GM21528 (cell line): Measurements from ENCODE around the gene PTPRS.
"Not testable (repeated sequence)": the region's sequence is repeated elsewhere in the genome, so short reads cannot be mapped to it uniquely, and the experiment has no call there.

ENCODE experiments used
- ATAC-seq: cut with Tn5 transposase; IDR thresholded peaks from one replicate; pipeline ENCODE4 v1.9.1; 2021; ENCODE audit warnings: mild to moderate bottlenecking, moderate library complexity; ENCODE audit not compliant: unreplicated experiment, low FRiP score

Gene PTPRS

DNA sequence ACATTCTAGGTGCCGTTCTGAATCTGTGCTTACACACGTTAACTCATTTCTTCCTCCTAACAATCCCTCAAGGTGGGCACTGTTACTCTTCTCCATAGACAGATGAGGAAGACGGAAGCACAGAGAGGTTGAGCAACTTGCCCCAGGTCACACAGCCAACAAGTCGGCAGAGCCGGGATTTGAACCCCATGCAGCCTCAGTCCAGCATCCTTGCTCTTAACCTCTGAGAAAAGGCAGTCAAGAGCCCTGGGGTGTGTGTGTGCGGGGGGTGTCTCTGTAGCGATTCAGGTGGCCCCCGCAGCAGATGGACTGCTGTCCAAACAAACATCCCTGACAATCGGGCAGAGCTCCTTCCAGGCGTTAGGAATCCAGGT, 6.3 kb downstream of the PTPRS start:
- ATAC-seq = no peak

DNA sequence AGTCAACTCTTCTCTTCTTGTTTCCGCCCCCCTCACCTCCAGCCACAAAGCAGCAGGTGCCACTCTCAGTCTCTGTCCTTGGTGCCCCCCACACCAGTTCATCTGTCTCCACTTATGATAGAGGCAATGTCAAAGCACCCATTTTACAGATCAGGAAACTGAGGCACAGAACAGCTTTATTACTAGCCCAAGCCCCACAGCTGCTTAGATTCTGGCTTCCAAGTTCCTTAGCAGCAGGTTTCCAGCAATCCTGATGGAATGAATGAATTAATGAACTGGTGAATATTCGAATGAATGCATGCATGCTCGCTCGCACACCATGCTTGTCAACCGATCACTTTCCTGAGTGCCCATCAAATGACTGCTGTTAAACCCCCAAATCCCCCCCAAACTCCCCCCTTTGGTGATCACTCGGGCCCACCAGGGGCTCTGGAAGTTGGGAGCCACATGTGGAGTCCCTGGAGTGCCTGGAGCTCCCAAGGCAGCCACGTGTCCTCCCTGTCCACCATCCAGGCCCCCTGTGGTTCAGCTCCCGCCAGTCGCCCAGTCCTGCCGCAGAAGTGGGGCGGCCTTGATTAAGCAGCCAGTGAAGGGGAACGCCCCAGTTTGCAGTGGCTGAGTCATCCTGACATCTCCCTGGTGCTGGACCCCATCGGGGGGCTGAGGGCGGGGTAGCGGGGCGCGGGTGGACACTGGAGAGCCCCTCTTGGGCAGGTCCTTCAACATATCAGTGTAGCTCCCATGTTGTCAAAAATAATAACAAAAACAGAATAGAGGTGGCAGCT, 6.8 kb downstream of the PTPRS start:
- no peak for ATAC-seq

GRCh38 chr19:5332501-5332900, 8.1 kb downstream of the PTPRS start:
- ATAC-seq = no peak

DNA sequence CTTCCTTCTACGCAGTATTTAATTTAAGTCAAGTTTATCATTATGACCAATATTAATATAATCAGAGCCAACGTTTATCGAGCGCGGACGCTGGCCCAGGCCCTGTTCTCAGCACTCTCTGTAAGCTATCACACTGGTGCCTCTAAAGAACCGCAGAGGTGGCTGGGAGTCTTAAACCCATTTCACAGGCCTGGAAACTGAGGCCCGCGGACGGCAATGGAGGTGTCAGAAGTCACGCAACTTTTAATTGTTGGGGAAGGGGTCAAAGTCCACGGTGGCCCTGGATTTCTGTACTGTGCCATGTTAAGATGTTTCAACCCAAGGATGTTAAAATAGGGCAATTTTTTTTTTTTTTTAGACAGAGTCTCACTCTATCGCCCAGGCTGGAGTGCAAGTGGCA, 8.8 kb downstream of the PTPRS start:
- no peak for ATAC-seq

- ATAC-seq = no peak
Observed at GRCh38 chr19:5330307-5330720, 10.3 kb downstream of the PTPRS start.

GRCh38 chr19:5329141-5329540, 11.5 kb downstream of the PTPRS start:
- ATAC-seq = no peak

DNA sequence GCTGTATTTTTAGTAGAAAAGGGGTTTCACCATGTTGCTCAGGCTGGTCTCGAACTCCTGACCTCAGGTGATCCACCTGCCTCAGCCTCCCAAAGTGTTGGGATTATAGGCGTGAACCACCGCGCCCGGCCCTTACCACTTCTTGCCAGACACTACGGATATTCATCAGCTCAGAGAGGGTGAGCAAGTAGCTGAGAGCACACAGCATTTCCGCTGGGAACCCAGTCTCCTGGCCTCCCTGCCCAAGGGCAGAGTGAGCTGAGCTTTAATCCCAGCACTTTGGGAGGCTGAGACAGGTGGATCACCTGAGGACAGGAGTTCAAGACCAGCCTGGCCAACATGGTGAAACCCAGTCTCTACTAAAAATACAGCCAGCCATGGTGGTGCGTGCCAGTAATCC, 12.2 kb downstream of the PTPRS start:
- ATAC-seq = not testable (repeated sequence)

GRCh38 chr19:5326986-5327623, 13.5 kb downstream of the PTPRS start:
- no peak for ATAC-seq

DNA sequence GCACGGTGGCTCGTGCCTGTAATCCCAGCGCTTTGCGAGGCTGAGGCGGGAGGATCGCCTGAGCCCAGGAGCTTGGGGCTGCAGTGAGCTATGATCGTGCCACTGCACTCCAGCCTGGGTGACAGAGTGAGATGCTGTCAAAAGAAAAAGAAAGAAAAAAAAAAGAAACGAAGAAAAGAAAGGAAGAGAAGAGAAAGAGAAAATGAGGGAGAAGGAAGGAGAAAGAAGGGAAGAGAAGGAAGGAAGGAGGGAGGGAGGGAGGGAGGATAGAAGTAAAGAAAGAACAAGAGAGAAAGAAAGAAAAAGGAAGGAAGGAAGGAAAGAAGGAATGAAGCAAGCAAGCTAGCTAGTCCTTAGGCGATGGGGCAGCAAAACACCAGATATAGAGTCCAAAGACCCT, 14.1 kb downstream of the PTPRS start:
- no peak for ATAC-seq

DNA sequence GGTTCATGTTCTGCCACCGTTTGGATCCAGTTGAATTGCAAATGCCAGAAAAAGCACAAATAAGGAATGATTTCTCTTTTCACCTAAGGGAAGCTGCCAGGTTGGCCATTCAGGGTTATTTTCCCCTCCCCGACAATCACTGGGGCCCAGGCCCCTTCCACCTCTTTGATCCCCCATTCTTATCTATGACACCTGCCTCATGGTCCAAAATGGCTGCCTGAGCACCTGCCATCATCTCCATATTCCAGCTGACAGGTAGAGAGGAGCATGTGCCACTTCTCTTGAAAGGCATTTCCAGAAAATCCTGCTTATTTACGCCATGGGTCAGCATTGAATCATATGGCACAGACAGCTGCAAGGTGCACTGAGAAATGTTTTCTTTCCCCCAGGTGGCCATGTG, 15.7 kb downstream of the PTPRS start:
- no peak for ATAC-seq

DNA sequence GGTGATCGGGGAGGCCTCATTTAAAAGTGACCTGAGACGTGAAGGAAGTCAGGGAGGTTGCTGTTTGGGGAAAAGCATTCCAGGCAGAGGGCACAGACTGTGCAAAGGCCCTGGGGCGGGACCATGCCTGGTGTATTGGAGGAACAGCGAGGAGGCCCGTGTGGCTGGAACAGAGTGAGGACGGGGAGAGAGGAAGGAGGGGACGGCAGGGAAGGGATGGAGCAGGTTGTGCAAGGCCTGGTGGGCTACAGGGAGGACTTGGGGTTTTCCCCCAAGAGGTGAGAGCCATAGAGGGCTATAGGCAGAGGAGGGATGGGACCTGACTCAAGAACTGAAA, 17.2 kb downstream of the PTPRS start:
- ATAC-seq = no peak

GRCh38 chr19:5321851-5322681, 18.5 kb downstream of the PTPRS start:
- no peak for ATAC-seq

DNA sequence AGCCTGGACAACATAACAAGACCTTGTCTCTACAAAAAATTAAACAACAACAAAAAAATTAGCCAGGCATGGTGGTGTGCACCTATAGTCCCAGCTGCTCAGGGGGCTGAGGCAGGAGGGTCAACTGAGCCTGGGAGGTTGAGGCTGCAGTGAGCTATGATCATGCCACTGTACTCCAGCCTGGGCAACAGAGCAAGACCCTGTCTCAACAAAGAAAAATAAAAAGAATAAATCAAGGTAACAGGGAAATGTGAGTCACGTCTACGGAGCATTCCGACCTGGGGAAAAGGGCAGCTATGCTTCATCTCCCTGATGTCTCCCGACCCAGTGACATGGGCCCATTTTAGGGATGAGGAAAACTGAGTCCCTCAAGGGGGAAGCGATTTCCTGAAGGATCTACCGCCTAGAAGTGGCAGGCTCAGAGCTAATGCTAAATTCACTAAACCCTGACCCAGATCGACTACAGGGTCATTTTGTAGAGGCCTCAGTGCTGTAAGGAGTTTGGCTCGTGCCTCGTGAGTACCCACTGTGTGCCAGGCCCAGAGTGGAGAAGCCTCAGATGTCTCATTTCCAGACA, 19.5 kb downstream of the PTPRS start:
- ATAC-seq = no peak

DNA sequence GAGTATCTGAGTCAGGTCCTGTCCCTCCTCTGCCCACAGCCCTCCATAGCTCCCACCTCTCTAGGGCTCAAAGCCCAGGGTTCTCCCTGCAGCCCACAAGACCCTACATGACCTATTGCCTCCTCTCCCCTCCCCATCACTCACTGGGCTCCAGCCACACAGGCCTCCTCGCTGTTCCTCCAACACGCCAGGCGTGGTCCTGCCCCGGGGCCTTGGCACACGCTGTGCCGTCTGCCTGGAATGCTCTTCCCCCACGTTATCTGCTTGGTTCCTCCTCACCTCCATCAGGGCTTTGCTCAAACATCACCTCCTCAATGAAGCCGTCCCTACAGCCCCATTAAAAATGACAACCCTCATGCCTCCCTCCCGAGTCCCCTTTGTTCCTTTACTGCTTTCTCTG, 21.1 kb downstream of the PTPRS start:
- ATAC-seq = no peak

DNA sequence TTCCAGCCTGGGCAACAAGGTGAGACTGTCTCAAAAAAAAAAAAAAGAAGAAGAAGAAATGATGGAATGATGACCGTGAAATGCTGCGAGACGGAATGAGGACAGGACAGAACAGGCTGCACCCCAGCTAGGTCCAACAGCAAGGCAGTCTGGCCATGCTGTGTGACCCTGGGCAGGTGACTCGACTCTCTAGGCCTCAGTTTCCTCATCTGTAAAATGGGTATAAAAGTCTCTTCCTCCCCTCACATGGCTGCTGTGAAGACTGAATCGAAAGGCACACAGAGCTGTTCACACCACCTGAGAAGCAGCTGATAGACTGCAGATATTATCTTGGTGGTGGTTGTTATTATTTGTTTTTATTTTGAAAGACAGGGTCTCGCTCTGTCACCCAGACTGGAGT, 22.3 kb downstream of the PTPRS start:
- ATAC-seq = no peak

- no peak for ATAC-seq
Observed at GRCh38 chr19:5317321-5317720, 23.3 kb downstream of the PTPRS start.

GRCh38 chr19:5316138-5316537, 24.5 kb downstream of the PTPRS start:
- no peak for ATAC-seq

GRCh38 chr19:5314907-5315298, 25.7 kb downstream of the PTPRS start:
- ATAC-seq = no peak

- ATAC-seq = no peak
Observed at GRCh38 chr19:5314012-5314906, 26.4 kb downstream of the PTPRS start.

DNA sequence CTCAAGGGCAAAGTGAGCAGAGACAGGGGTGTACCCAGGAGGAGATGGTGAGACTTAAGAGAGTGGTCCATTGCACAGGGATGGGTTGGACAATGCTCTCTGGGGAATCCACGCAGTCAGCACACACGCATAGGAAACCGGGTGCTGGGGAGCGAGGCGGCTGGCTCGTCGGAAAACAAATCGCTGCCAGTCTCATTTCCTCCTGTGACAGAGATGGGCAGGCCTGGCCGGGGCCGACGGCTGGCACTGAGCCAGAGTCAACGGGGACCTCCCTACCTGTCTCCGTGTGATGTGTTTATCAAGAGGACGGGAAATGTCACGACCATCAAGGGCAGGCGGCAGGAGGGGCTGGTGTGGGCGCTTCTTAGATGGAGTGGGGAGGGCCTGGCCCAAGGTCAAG, 27.3 kb downstream of the PTPRS start:
- ATAC-seq = no peak
